SK-N-MC (cell line): ENCODE results near the gene ZBTB17.

ENCODE experiments used
- EZH2 ChIP-seq: fragments of 200-600 bp; sonication (generic); IDR thresholded peaks from one replicate; pipeline ENCODE4 v1.6.1; 2017; ENCODE audit warnings: antibody characterized with exemption
- FOXP2 ChIP-seq: optimal IDR thresholded peaks from 2 replicates; pipeline ENCODE3; 2011; ENCODE audit warnings: mild to moderate bottlenecking, moderate library complexity; ENCODE audit not compliant: insufficient read depth; ENCODE audit errors: extremely low read length, control extremely low read depth
- POLR2AphosphoS5 ChIP-seq: IDR thresholded peaks from 2 replicates; pipeline ENCODE4 v1.6.1; 2012; ENCODE audit warnings: mild to moderate bottlenecking, low read depth, low read length, borderline replicate concordance

GRCh38 chr1:15948595-15949452, 27.1 kb downstream of the ZBTB17 start:
- TF ChIP-seq FOXP2 (no peak), EZH2 (no peak), POLR2AphosphoS5 (no peak)
